Brain microvascular endothelial cell (primary cell): ENCODE data around the gene IL15.
"Not testable (repeated sequence)": the region's sequence is repeated elsewhere in the genome, so short reads cannot be mapped to it uniquely, and the experiment has no call there.

Experiments used
- DNase-seq: peaks from one replicate; pipeline ENCODE4 v3.0.0-alpha.2; 2020
- H3K27ac ChIP-seq: fragments of 250-450 bp; sonication (Bioruptor Pico); 2 replicates; pipeline ENCODE4 v1.5.1; 2020; ENCODE audit warnings: mild to moderate bottlenecking, moderate library complexity
- H3K27me3 ChIP-seq: fragments of 250-450 bp; sonication (Bioruptor Pico); replicated peaks from 2 replicates; pipeline ENCODE4 v1.5.1; 2020; ENCODE audit warnings: mild to moderate bottlenecking
- H3K36me3 ChIP-seq: fragments of 250-450 bp; sonication (Bioruptor Pico); replicated peaks from 2 replicates; pipeline ENCODE4 v1.5.1; 2020; ENCODE audit warnings: mild to moderate bottlenecking
- H3K4me3 ChIP-seq: 2 replicates; pipeline ENCODE4 v1.5.1; 2011; ENCODE audit warnings: low read depth, mild to moderate bottlenecking, control low read depth, low read length, moderate library complexity
- in situ Hi-C: cut with HindIII; loops from 2 replicates; pipeline ENCODE4 v1.10.0; 2017; ENCODE audit warnings: low sequenced_read_pairs, low pct_ligation_motif_present
- TF ChIP-seq, protein P1 (sequence below): IDR thresholded peaks from 2 replicates; pipeline ENCODE4 v1.5.1; 2011; ENCODE audit warnings: low read depth, mild to moderate bottlenecking, moderate library complexity, low read length, control low read depth, inconsistent platforms; ENCODE audit errors: missing control alignments

The IL15 gene

DNA sequence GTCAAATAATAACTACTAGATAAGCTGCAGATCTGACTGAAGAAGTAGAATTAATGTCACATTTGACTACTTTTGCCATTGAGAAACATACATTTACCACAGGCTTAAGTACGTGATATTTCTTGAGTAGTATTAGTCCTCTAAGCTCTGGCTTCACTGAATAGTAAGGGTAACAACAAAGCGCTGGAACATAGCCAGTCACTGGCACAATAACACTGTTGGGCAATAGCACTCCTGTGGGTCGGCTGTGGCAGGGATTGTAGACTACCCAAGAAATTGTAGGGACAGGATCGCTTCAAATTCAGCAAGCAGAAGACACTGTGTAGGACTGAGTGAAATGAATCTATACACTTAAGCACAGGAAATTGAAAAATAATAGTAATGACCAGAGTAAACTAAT lies 27.1 kb upstream of the IL15 start:
- no peaks in the 10 kb centered on the region for H3K27me3 ChIP-seq
- no peak overlapping the region for H3K27ac ChIP-seq
- no peak for DNase-seq
- in situ Hi-C loops, result no loop called here
- no peaks in the 10 kb centered on the region for H3K36me3 ChIP-seq
- TF ChIP-seq, protein P1, sequence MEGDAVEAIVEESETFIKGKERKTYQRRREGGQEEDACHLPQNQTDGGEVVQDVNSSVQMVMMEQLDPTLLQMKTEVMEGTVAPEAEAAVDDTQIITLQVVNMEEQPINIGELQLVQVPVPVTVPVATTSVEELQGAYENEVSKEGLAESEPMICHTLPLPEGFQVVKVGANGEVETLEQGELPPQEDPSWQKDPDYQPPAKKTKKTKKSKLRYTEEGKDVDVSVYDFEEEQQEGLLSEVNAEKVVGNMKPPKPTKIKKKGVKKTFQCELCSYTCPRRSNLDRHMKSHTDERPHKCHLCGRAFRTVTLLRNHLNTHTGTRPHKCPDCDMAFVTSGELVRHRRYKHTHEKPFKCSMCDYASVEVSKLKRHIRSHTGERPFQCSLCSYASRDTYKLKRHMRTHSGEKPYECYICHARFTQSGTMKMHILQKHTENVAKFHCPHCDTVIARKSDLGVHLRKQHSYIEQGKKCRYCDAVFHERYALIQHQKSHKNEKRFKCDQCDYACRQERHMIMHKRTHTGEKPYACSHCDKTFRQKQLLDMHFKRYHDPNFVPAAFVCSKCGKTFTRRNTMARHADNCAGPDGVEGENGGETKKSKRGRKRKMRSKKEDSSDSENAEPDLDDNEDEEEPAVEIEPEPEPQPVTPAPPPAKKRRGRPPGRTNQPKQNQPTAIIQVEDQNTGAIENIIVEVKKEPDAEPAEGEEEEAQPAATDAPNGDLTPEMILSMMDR, result no peak
- no peak overlapping the region for H3K4me3 ChIP-seq

DNA sequence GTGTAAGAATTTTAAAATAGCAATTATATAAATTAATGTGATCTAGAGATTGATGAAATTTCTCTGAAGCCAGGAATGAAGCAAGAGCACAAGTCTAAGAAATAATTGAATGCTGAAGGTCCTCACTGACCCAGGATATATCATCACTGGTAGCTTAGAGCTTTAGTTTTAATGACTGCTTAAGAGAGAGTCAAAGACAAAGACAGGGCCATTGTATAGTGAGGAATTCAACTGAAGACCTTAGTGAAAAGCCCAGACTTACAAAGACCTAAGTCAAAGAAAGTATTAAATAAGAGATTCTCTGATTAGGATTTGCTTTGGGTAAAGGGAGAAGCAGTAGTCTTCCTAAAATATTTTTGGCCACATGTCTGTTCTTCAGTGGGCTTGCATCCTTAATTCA lies 26.0 kb upstream of the IL15 start:
- no peaks in the 10 kb centered on the region for H3K27me3 ChIP-seq
- in situ Hi-C loops, result no loop called here
- TF ChIP-seq, protein P1, result no peak
- H3K4me3 ChIP-seq, result no peak overlapping the region
- H3K36me3 ChIP-seq, result no peaks in the 10 kb centered on the region
- H3K27ac ChIP-seq, result no peak overlapping the region
- no peak for DNase-seq

DNA sequence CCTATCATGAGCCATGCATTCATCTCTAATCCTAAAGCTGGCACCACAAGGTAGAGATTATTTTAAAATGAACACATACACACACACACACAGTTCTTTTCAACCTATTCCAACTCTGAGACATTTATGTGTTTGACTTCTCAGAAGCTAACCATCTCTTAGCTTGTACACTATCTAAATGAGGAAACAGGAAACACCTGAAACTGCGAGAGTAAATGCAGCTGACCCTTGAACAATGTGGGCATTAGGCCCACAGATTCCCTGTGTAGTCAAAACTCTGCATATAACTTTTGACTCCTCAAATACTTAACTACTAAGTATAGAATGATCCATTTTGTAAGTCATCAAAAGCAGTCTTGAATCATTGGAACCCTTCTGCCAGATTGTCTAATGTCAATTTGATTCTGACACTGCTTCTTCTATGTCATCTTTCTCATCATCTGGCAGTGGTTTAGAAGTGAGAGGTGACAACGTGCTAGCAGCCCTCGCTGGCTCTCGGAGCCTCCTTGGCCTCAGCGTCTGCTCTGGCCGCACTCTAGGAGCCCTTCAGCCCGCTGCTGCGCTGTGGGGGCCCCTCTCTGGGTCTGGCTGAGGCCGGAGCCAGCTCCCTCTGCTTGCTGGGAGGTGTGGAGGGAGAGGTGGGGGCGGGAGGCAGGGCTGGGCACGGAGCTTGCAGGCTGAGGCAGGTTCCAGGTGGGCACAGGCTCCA lies 21.4 kb upstream of the IL15 start:
- in situ Hi-C loops, result no loop called here
- H3K36me3 ChIP-seq, result no peaks in the 10 kb centered on the region
- H3K27ac ChIP-seq, result no peak overlapping the region
- no peak for DNase-seq
- no peak overlapping the region for H3K4me3 ChIP-seq
- no peaks in the 10 kb centered on the region for H3K27me3 ChIP-seq
- TF ChIP-seq, protein P1, result no peak

DNA sequence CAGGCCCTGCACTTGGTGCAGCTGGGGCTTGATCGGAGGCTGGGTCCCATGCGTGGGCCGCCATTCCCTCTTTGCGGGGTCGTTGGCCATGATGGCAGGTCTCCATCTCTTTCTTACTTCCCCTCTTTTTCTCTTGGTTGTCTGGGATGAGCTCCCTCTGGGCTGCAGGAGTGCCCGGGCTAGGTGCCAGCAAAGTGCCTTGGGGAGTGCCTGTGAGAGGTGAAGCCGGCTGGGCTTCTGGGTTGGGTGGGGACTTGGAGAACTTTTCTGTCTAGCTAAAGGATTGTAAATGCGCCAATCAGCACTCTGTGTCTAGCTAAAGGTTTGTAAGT lies 20.8 kb upstream of the IL15 start:
- H3K4me3 ChIP-seq, DNase-seq, H3K27me3 ChIP-seq, H3K27ac ChIP-seq, in situ Hi-C loops, H3K36me3 ChIP-seq: not testable (repeated sequence)

DNA sequence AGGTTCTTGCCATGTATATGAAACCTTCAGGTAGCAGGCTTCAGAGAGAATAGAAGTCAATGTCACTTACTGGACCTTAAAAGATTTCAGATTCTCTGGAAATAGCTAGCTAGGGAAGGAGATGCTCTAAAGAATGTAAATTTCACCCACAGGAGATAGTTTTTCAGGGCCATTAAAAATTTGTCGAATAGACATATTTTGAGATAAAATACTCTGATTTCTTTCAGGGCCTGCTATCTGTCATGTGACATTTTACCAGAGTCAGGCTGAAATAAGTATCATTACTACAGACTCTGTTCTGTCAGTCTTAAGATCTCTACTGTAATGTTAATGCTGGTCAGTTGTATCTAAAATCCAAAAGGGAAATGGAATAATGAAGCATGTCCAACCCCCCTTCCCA lies 15.7 kb upstream of the IL15 start:
- Histone ChIP-seq H3K4me3 (no peak overlapping the region), H3K36me3 (no peaks in the 10 kb centered on the region), H3K27ac (no peak overlapping the region), H3K27me3 (no peaks in the 10 kb centered on the region)
- no peak for DNase-seq
- TF ChIP-seq, protein P1, result no peak
- in situ Hi-C loops, result no loop called here

DNA sequence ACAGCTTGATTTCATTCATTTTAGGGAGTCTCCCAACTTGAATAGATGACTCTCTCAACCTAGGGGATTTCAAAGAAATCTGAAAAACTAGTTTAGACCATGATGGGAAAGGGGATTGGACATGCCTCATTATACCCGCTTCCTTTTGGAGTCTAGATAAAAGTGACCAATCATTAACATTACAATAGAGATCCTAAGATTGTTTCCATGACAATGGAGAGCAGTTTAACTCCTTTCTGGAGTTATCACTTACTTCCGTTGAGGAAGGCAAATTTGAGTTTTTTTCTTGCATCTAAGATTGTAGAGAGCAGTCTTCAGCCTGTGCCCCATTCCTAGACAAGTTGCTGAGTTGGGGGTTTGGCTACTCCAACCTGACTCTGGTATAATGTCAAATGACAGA lies 11.4 kb upstream of the IL15 start:
- DNase-seq, result no peak
- no peak overlapping the region for H3K4me3 ChIP-seq
- TF ChIP-seq, protein P1, result no peak
- no peaks in the 10 kb centered on the region for H3K36me3 ChIP-seq
- in situ Hi-C loops, result no loop called here
- no peak overlapping the region for H3K27ac ChIP-seq
- H3K27me3 ChIP-seq, result no peaks in the 10 kb centered on the region
